GM12865 (cell line): ENCODE data around the gene SFTPB.

Experiments
- DNase-seq: peaks from one replicate; pipeline ENCODE4 v3.0.0; 2010; ENCODE audit warnings: low read depth
- H3K4me3 ChIP-seq: 2 replicates; pipeline ENCODE4 v1.5.1; 2011; ENCODE audit warnings: mild to moderate bottlenecking, low read depth, low read length, control low read depth
- CTCF ChIP-seq: IDR thresholded peaks from 2 replicates; pipeline ENCODE4 v1.5.1; 2011; ENCODE audit warnings: low read length, control low read depth, low read depth, inconsistent platforms; ENCODE audit not compliant: insufficient read depth; ENCODE audit errors: missing control alignments

SFTPB gene

GRCh38 chr2:85702800-85703199, 34.8 kb upstream of the SFTPB start:
- no peak for TF ChIP-seq CTCF
- no peak overlapping the region for H3K4me3 ChIP-seq
- no peak for DNase-seq

DNA sequence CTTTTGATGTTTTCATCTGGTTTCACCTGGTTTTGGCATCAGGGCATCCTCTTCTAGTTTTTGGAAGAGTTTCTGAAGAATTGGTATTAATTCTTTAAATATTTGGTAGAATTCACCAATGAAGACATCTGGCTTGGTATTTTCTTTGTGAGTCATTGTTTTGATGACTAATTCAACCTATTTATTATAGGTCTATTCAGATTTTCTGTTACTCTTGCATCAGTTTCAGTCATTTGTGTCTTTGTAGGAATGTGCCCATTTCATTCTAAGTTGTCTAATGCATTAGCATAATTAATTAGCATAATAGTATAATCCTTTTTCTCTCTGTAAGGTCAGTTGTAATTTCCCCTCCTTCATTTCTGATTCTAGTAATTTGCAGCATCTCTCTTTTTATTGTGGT, 34.2 kb upstream of the SFTPB start:
- no peak overlapping the region for H3K4me3 ChIP-seq
- DNase-seq = no peak
- TF ChIP-seq CTCF = no peak

- no peak for DNase-seq
- no peak overlapping the region for H3K4me3 ChIP-seq
- no peak for TF ChIP-seq CTCF
These were observed 31.3 kb upstream of the SFTPB start for GRCh38 chr2:85699325-85699724.

DNA sequence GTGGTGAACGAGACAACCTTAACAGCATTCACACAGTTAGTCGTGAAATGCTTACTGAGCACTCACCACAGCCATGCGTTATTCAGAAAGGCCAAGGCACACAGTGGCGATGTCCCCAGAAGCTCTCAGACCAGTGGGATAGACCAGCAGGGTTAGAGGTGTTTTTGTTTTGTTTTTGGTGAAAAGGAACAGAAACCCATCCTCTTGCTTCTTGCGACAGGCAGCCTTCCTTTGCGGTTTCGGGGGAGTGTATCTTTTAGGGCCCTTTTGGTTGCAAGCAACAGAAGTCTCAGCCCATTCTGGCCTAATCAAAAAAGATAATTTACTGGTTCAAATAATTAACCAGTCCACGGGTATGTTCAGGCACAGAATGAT, 30.9 kb upstream of the SFTPB start:
- no peak for TF ChIP-seq CTCF
- peak; percentile 21 for DNase-seq
- no peak overlapping the region for H3K4me3 ChIP-seq

DNA sequence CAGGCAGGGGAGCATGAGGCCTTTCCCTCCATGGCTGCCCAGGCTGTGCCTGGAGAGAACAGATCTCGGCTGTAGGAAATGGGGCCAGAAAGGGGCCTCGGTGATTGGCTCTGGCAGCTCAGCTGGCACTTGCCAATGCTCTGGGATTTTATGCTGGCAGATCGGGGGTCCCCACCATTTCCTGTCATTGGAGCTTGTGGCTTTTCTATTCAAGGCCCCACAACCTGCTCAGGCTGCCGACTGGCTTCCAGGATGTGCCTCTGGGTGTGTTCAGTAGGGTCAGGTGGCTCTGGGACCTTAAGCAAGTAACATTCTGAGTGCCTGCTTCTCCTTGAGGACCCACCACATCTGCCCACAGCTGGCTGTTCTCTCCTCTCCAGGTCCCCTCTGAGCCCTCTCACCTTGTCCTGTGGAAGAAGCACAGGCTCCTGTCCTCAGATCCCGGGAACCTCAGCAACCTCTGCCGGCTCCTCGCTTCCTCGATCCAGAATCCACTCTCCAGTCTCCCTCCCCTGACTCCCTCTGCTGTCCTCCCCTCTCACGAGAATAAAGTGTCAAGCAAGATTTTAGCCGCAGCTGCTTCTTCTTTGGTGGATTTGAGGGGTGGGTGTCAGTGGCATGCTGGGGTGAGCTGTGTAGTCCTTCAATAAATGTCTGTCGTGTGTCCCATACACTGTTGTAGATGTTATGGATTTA, 30.3 kb upstream of the SFTPB start:
- TF ChIP-seq CTCF = no peak
- H3K4me3 ChIP-seq = no peak overlapping the region
- no peak for DNase-seq

DNA sequence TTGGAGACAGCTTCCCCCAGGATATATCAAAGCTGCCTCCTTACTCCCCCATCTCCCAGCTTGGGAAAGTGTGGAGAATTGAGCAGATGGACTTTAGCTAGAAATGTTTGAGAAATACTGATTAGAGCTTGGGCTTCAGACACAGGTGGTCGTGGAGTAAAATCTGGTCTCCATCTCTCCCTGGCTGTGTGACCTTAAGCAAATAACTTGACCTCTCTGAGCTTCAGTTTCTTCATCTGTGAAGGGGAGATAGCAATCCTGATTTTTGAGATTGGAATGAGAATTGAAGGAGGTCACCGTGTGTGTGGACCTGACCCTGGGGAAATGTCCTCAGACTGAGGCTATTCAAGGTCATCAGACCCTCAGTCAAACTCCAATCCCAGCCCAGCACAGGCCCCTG, 29.7 kb upstream of the SFTPB start:
- no peak for DNase-seq
- no peak overlapping the region for H3K4me3 ChIP-seq
- TF ChIP-seq CTCF = no peak

GRCh38 chr2:85697096-85697495, 29.1 kb upstream of the SFTPB start:
- no peak for TF ChIP-seq CTCF
- H3K4me3 ChIP-seq = no peak overlapping the region
- no peak for DNase-seq
